Measurements from ENCODE around the gene ZNF222. TPM values are rescaled to one million over a fixed set of nuclear protein-coding genes. Genes with fewer than 3 reads are reported as not detected.

ZNF222 gene
- total RNA-seq, 1 experiment from 2014 or later = 5.4 TPM

DNA sequence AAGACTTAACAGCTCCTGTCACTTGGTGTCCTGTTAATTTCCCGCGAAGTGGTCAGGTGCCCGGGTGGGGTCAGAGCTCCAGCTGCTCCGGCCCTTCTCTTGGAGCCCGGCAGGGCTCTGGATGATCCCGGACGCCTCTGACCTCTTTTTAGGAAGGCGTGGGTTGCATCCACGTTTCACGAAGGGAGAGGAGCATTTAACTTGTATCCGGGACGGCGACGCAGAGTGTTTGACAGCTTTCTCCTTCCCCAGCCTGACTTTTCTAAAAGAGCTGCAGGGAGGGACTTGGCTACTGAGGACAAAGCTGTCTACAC, 40.5 kb upstream of the ZNF222 start:
- Histone ChIP-seq H2BK20ac (ENCODE audit: low read depth, low read length, poor library complexity, severe bottlenecking) (no peak overlapping the region), H2BK15ac (ENCODE audit: low read depth, low read length) (no peak overlapping the region), H3K79me1 (ENCODE audit: insufficient read depth, low read depth, low read length, poor library complexity, severe bottlenecking) (peaks cover 3% of the 10 kb centered on the region), H2BK120ac (ENCODE audit: low read depth, low read length, poor library complexity, severe bottlenecking) (no peak overlapping the region), H3K23me2 (ENCODE audit: insufficient read length, low read depth, low read length, poor library complexity, severe bottlenecking) (peaks cover 6% of the 10 kb centered on the region), H4K20me1 (ENCODE audit: control insufficient read depth, insufficient read depth, insufficient read length) (no peaks in the 10 kb centered on the region), H4K8ac (replicated peaks; ENCODE audit: insufficient read length, low read depth, low read length) (no peak overlapping the region), H3K4me1 (ENCODE audit: insufficient read depth, low read length) (no peaks in the 10 kb centered on the region), H2BK5ac (ENCODE audit: insufficient read length, low read length) (no peak overlapping the region), H3K56ac (ENCODE audit: insufficient read length, low read depth, low read length) (no peak overlapping the region), H3K4ac (ENCODE audit: low read depth, low read length) (no peak overlapping the region), H2BK12ac (ENCODE audit: insufficient read length, low read depth, low read length) (no peak overlapping the region), H3K14ac (ENCODE audit: insufficient read depth, low read length) (no peak overlapping the region), H3K4me2 (ENCODE audit: insufficient read depth, insufficient read length, low read length) (peak overlapping the region; percentile 94), H4K5ac (ENCODE audit: insufficient read length, low read depth, low read length) (no peak overlapping the region), H3K23ac (ENCODE audit: insufficient read length, low read depth, low read length) (no peak overlapping the region), H3K18ac (ENCODE audit: insufficient read length, low read depth, low read length) (no peak overlapping the region), H3K27me3 (ENCODE audit: insufficient read depth, low read length) (no peaks in the 10 kb centered on the region), H3T11ph (ENCODE audit: low read length) (no peak overlapping the region), H3K9ac (ENCODE audit: extremely low read depth, insufficient read length, low read length) (peak overlapping the region; percentile 47), H4K91ac (ENCODE audit: insufficient read length, low read depth, low read length) (no peak overlapping the region), H3K79me2 (ENCODE audit: insufficient read depth, low read length) (no peaks in the 10 kb centered on the region; the same call in 1 of the 2 replicates), H3K9me3 (ENCODE audit: control insufficient read depth, low read depth, low read length) (no peaks in the 10 kb centered on the region), H3K27ac (ENCODE audit: insufficient read length, low read depth, low read length) (no peak overlapping the region), H2AK5ac (ENCODE audit: insufficient read length, low read length) (no peak overlapping the region), H2AFZ (ENCODE audit: low read length) (peak overlapping the region; percentile 46)
- no peaks in the 10 kb centered on the region for H3K27me3 Mint-ChIP-seq (ENCODE audit: low read depth)
- no CpG with 5 or more reads among the region's 14 CpGs for WGBS (ENCODE audit: extremely low coverage, insufficient read length, low lambda C conversion rate)
- H3K36me3 Mint-ChIP-seq (ENCODE audit: insufficient read depth in 1 of 3, low read depth in 3 of 3) = peaks cover 10 to 12% (median 12%) of the 10 kb centered on the region in 3 experiments
- no peak for DNase-seq
- peak overlapping the region; percentile 97 to 98 for H3K4me3 Mint-ChIP-seq
- no peaks in the 10 kb centered on the region; a peak in 1 of 4 replicates for H3K4me1 Mint-ChIP-seq
- peaks cover 12 to 43% of the 10 kb centered on the region in 2 experiments for H3K9me3 Mint-ChIP-seq
- no peak overlapping the region for H3K27ac Mint-ChIP-seq
- no peak for TF ChIP-seq CTCF (conservative IDR thresholded peaks at IDR 0.05)

All from H9 (cell line).